Measurements from ENCODE around the gene PRR5.

DNA sequence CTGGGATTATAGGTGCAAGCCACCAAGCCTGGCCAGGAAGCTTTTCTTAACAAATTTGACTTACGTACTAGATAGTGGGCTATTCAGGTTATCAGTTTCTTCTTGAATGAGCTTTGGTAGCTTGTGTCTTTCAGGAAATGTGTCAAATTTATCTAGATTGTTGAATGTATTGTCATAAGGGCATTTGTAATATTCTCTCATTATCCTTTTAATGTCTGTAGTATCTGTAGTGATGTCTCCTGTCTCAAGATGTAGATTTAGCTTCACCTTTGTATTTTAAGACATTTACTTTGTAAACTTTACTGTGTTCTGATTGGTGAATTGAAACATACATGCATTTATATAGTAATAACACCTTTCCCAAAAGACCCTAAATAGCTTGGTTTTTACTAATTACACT lies 71.1 kb downstream of the PRR5 start:
- TF ChIP-seq, protein P1, sequence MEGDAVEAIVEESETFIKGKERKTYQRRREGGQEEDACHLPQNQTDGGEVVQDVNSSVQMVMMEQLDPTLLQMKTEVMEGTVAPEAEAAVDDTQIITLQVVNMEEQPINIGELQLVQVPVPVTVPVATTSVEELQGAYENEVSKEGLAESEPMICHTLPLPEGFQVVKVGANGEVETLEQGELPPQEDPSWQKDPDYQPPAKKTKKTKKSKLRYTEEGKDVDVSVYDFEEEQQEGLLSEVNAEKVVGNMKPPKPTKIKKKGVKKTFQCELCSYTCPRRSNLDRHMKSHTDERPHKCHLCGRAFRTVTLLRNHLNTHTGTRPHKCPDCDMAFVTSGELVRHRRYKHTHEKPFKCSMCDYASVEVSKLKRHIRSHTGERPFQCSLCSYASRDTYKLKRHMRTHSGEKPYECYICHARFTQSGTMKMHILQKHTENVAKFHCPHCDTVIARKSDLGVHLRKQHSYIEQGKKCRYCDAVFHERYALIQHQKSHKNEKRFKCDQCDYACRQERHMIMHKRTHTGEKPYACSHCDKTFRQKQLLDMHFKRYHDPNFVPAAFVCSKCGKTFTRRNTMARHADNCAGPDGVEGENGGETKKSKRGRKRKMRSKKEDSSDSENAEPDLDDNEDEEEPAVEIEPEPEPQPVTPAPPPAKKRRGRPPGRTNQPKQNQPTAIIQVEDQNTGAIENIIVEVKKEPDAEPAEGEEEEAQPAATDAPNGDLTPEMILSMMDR (IDR thresholded peaks at IDR 0.05; ENCODE audit: low read depth, low read length, missing input control) = no peak
- TF ChIP-seq YY1 (IDR thresholded peaks at IDR 0.05) = no peak
- TF ChIP-seq TAF1 (conservative IDR thresholded peaks at IDR 0.05) = no peak
- TF ChIP-seq SP1 (IDR thresholded peaks at IDR 0.05) = no peak
- TF ChIP-seq GABPA (IDR thresholded peaks at IDR 0.05 in 1 of 2, conservative IDR thresholded peaks at IDR 0.05 in 1 of 2) = no peak
- no peak for TF ChIP-seq RAD21 (IDR thresholded peaks at IDR 0.05)
